ENCODE data around the gene NAT14.

The NAT14 gene

DNA sequence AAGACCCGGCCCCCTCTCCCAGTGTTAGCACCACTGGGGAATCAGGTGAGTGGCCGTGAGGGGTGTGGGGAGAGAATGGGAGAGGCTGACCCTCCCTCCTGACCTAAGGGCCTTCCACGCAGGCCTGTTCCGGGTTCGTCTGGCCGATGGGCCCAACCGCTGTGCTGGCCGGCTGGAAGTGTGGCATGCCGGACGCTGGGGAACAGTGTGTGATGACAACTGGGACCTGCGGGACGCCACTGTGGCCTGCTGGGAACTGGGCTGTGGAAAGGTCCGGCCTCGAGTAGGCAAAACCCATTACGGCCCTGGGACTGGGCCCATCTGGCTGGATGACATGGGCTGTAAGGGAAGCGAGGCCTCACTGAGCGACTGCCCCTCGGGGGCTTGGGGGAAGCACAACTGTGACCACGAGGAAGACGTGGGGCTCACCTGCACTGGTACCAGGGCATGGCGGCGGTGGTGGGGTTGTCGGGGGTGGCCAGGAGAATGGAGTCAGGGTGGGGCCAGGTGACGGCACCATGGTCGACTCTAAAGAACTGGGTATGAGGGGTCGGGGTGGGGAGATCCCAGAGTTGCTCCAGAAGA lies 15.5 kb downstream of the NAT14 start:
- DNase-seq (ENCODE audit: low read depth in 2 of 2, low spot score in 1 of 2), result no peak

GRCh38 chr19:55502197-55502952 lies 17.4 kb downstream of the NAT14 start:
- DNase-seq (ENCODE audit: low read depth in 2 of 2, low spot score in 1 of 2), result no peak

DNA sequence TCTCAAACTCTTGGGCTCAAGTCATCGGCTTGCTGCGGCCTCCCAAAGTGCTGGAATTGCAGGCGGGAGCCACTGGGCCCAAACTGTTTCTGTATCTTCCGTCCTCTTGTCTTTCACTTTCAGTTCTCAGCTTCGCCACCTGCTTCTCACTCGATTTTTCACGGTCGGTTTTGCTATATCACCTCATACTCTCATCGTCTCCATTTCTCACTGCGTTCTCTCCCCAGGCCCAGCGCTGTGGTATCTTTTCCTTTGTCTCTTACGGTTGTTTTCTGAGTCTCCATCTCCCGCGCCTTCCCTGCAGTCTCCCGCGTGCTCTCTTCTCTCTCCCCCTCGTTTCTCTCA lies 18.1 kb downstream of the NAT14 start:
- no peak for DNase-seq (ENCODE audit: low read depth in 2 of 2, low spot score in 1 of 2)

DNA sequence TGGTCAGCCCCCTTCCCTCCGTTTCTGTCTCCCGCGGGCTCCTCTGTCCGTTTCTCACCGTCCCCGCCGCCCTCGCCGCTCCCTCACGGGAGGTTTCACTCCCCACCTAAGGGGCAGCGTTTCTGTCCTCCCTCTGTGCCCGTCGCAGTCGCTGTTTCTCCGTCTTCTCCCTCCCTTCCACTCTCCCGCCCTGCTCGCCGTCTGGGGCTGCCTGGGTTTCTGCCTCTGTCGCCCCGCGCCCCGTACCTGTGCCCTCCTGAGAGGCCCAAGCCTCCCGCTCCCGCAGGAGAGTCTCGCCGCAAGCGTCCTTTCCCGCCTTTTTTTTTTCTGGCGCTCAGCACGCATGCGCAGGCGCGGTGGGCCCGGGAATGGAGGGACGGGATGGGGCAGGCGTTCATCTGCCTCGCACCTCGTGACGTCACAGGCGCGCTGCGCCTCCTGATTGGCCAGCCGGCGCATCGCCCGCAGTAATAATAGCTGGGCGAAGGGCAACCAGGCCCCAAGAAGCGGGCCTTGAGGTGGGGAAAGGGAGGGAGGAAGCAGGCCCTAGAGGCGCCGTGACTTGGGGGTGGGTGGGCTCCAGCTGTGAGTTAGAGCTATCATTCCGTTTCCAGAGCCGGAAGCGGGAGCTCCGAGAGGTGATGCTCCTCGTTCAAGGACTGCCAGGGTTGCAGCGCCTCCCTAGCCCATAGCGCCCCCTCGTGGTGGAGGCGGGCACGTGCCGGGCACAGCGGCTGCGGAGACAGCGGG lies 18.7 kb downstream of the NAT14 start:
- DNase-seq (ENCODE audit: low read depth in 2 of 2, low spot score in 1 of 2), result peak; percentile 88 to 95

DNA sequence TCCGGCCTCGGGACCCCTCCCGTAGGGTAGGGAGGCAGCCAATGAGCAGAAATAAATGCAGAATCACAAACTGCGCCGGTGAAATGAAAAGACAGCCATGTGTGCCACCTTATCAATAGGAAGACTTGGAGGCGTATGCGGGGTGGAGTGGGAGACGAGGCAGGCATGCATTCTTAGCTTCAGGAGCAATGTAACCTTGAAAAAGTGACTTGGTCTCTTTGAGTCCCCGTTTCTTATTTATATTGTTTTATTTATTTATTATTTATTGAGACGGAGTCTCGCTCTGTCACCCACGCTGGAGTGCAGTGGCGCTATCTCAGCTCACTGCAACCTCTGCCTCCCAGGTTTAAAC lies 19.2 kb downstream of the NAT14 start:
- no peak for DNase-seq (ENCODE audit: low read depth in 2 of 2, low spot score in 1 of 2)

- DNase-seq (ENCODE audit: low read depth in 2 of 2, low spot score in 1 of 2), result no peak
Observed at GRCh38 chr19:55504981-55505380, 20.0 kb downstream of the NAT14 start.

GRCh38 chr19:55508120-55508519 lies 23.1 kb downstream of the NAT14 start:
- no peak for DNase-seq (ENCODE audit: low read depth in 2 of 2, low spot score in 1 of 2)

DNA sequence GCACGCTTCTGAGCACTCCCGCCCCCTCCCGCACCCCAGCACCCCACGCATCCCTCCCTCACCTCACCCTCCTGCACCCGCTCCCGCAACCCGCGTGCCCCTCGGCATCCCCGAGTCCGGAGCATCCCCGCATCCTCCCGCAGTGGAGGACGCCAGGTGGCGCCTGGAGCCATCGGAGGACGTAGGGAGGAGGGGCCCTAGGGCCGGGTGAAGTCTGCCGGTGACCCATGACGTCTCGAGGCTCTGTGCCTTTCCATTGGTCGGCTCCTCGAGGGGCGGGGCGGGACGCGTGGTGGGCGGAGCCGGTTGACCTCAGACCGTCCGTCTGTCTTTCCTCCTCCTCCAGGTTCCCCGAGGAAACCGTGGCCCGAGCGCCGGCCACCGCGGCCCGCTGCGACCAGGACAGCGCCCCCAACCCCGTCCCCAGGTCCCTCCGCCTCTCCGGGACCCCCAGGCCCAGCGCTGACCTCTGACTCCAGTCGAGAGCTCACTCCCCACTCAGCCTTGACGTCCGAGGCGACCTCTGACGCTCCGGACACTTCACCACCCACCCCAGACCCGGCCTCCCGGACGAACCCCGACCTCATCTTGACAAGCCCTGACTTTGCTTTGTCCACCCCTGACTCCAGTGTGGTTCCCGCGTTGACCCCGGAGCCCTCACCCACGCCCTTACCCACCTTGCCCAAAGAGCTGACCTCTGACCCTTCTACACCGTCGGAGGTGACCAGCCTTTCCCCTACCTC lies 32.1 kb downstream of the NAT14 start:
- peak; percentile 75 to 86 for DNase-seq (ENCODE audit: low read depth in 2 of 2, low spot score in 1 of 2)

GRCh38 chr19:55519451-55520311 lies 34.7 kb downstream of the NAT14 start:
- DNase-seq (ENCODE audit: low read depth in 2 of 2, low spot score in 1 of 2), result no peak

- no peak for DNase-seq (ENCODE audit: low read depth in 2 of 2, low spot score in 1 of 2)
Observed at GRCh38 chr19:55520691-55521292, 35.8 kb downstream of the NAT14 start.

- DNase-seq (ENCODE audit: low read depth in 2 of 2, low spot score in 1 of 2), result no peak
Observed at GRCh38 chr19:55525289-55526101, 40.5 kb downstream of the NAT14 start.

GRCh38 chr19:55526216-55527196 lies 41.5 kb downstream of the NAT14 start:
- DNase-seq (ENCODE audit: low read depth in 2 of 2, low spot score in 1 of 2), result no peak

GRCh38 chr19:55527197-55528029 lies 42.4 kb downstream of the NAT14 start:
- no peak for DNase-seq (ENCODE audit: low read depth in 2 of 2, low spot score in 1 of 2)

GRCh38 chr19:55528030-55528803 lies 43.2 kb downstream of the NAT14 start:
- DNase-seq (ENCODE audit: low read depth in 2 of 2, low spot score in 1 of 2), result no peak

DNA sequence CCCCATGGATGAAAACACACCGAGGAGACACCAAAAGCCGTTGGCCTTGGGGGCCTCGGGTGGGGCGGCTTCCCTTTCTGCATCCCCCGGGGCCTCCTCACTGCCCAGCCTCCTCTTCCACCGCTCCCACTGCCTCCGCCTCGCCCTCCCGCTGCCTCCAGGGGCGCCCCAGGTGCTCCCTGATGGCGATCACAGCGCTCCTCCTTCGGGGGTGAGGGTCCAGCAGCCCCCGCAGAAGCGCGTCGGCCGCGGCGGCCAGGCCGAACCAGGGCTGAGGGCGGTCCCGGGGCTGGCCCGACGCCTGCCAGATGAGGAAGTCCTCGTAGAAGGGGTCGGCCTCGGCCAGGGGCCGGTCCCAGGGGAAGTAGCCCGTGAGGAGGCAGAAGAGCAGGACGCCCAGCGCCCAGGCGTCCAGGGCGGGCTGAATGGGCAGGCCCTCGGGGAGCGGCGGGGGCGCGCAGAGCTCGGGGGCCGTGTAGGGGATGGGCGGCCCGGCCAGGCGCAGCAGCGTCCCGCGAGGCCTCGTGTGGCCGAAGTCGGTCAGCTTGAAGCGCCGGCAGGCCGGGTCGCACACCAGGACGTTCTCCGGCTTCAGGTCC lies 44.7 kb downstream of the NAT14 start:
- no peak for DNase-seq (ENCODE audit: low read depth in 2 of 2, low spot score in 1 of 2)

- no peak for DNase-seq (ENCODE audit: low read depth in 2 of 2, low spot score in 1 of 2)
Observed at GRCh38 chr19:55530996-55531395, 46.0 kb downstream of the NAT14 start.
